SKM-1 treated with dmso at 0.1 percent for 144 hours (cell line): ENCODE results near the gene GGACT.
"Not testable (repeated sequence)": the region's sequence is repeated elsewhere in the genome, so short reads cannot be mapped to it uniquely, and the experiment has no call there.

Experiments used
- DNase-seq: peaks from one replicate; lab custom pipeline; 2025; ENCODE audit not compliant: unreplicated experiment; lab: John Stamatoyannopoulos, UW

GGACT gene

DNA sequence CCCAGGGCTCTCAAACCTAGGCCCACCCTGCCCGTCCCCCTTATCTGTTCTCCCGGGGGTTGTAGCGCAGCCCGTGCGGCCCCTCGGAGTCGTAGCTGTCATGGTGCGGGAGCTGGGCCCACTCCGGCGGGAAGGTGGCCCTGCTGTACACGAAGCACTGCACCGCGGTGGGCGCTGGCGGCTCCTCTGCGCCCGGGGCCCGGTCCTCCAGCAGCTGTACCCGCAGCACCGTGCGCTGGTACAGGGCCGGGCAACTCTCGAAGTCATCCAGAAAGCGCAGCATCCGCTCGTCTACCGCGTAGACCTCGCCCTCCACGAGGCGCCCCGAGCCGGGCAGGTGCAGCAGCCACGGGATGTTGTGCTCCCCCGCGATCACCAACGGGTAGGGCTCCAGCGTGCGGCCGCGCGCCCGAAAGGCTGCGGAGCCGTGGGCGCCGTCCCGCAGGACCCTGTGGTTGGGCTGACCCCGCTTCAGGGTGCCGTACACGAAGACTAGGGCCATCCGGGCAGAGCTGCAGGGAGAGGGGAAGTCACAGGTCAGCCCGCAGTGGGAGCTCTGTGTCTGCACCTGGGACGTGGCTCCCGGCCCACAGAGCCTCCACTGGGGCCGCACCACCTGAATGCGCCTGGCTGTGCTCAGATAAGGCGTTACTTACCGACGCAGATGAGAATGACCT, 56.4 kb downstream of the GGACT start:
- no peak for DNase-seq

DNA sequence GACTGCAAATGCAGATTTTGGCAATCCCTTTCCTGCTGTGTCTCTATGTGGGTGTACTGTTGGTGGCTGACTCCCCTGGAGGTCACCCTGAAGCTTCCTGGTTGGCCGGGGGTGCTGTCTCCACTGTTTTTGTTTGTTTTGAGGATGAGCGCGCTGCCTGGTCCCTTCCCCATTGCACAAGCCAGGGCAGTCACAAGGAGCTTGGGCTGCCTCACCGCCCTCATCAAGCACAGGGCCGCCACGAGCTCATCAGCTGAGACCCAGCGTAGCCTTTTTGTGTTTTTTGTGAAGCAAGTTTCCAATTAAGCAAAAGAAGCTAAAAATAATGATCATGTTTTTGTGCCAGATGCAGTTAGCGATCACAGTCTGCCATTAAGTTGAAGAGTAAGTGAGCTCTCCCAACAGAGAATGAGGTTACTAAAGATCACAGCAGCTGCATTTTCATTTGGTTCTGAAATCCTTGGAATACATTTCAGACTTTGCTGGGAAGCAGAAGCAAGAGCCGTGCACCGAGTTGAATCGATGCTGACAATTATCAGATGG, 57.8 kb downstream of the GGACT start:
- no peak for DNase-seq

DNA sequence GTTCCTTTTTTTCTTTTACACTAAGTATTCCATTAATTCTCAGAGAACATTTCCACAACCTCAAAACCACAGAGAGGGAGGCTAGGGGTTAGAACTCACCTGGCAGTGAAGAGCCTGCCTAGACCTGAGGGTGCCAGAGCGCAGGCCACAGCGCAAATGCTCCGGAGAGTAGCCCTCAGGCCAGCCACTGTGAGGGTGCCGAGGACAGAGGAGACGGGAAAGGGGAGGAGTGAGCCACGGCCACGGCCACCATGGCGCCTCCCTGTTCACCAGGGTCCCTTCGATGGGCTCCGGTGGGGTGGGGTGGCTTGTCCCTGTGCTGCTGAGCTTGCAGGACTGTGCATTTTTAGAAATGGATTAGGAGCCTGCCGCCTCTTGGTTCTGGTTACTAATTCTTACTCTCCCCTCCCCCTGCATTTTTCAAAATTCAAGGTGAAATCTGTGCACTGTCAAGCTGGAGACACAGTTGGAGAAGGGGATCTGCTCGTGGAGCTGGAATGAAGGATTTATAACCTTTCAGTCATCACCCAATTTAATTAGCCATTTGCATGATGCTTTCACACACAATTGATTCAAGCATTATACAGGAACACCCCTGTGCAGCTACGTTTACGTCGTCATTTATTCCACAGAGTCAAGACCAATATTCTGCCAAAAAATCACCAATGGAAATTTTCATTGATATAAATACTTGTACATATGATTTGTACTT, 58.8 kb downstream of the GGACT start:
- DNase-seq, result no peak

GRCh38 chr13:100528820-100529219, 59.8 kb downstream of the GGACT start:
- no peak for DNase-seq

DNA sequence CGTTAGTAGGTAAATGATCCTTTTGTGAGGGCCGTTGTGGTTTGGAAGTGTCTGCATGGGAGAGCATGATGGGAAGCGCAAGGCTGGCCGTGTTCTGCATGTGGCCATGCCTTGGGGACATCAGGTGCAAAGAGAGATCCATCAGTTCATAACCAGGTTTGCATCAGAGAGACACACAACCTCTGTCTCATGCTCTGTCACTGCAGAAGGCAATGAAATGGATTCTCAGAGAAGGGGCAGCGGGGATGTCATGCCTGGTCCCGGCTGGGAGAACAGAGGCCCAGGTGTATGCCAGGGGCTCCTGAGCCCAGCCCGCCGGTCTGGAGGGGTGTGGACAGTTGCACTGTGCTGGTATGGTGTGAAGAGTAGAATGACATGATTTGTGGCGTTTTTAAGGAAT, 60.2 kb downstream of the GGACT start:
- DNase-seq, result no peak

DNA sequence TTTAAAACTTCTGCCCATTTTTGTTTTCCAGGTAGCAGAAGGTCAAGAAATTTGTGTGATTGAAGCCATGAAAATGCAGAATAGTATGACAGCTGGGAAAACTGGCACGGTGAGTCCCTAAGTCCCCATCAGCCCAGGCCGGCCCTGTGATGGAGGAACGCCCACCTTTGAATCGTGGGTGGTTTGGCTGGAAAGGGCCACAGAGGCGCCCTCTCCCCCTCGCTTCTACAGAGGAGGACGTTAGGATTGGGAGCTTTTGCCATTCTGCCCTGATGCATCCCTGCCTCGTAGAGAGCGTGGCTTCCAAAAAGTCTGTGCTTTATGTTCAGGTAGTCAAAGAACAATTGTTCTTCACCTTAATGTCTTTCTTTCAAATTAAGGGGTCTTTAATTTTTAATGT, 60.9 kb downstream of the GGACT start:
- no peak for DNase-seq

GRCh38 chr13:100526318-100527000, 62.1 kb downstream of the GGACT start:
- DNase-seq, result no peak

GRCh38 chr13:100525453-100526317, 62.9 kb downstream of the GGACT start:
- DNase-seq, result no peak

GRCh38 chr13:100524688-100525087, 63.9 kb downstream of the GGACT start:
- not testable (repeated sequence) for DNase-seq

- no peak for DNase-seq
Observed at GRCh38 chr13:100523981-100524386, 64.6 kb downstream of the GGACT start.

DNA sequence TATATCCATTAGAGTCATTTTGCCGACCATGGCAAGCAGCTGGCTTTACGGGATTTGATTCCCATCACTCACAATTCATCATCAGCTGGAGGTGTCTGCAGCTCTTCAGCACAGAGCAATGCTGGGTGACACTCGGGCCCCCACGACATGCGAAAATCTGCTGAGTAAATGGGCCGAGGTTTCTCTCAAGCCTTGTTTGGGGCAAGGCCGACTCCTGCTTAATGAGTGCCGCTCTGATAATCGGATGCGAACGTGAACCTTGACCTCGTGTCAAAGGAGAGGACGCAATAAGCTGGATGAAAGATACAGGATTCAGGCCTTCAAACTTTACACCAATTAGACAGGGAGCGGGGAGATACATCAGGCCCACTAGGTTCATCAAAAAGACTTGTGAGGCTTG, 65.2 kb downstream of the GGACT start:
- no peak for DNase-seq

DNA sequence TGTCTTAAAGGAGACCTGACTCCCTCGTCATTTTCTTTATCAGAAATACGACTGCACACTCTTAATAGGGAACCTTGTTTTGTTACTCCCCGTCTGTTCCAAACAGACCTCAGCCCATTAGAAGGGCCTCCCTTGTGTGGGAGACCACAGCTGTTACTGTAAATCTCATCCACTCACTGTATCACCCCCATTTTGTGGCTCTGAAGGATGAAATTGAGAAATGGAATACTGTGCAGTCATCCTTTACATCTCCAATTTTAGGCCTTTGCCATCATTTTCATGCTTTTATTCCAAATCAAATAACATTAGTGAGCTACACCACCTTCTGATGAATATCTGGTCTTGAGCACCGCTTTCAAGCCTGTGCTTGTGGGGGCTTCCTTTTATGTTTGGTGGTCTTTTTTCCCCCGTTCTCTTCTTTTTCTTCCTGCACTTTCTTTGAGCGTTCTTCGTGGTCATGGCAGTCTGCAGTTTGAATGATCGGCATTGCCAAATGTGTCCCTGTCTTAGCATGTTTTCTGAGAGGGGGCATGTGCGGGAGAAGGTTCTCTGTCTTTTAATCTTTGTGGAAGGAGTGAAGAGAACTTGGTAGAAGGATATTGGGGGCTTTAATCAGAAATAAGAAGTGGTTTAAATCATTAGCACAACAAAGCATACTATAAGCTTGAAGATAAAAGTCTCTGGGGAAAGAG, 65.8 kb downstream of the GGACT start:
- no peak for DNase-seq

- DNase-seq, result no peak
Observed at GRCh38 chr13:100521851-100522617, 66.6 kb downstream of the GGACT start.

GRCh38 chr13:100520936-100521850, 67.4 kb downstream of the GGACT start:
- no peak for DNase-seq

GRCh38 chr13:100519626-100520025, 69.0 kb downstream of the GGACT start:
- DNase-seq, result no peak

- DNase-seq, result no peak
Observed at GRCh38 chr13:100518394-100519062, 70.1 kb downstream of the GGACT start.

- DNase-seq, result no peak
Observed at GRCh38 chr13:100517728-100518127, 70.9 kb downstream of the GGACT start.

- DNase-seq, result no peak
Observed at GRCh38 chr13:100517135-100517534, 71.5 kb downstream of the GGACT start.
